Lower lobe of right lung (tissue), 2 donors: ENCODE results near the gene S100A3. TPM values are rescaled to one million over a fixed set of nuclear protein-coding genes. Genes with fewer than 3 reads are reported as not detected.
A peak's percentile ranks its signal among the peaks of the same experiment; 100 is the strongest.

Experiments
- ATAC-seq, 2 donors: fragments of 200-7000 bp; cut with Tn5 transposase; one replicate each; pipeline ENCODE4 v1.9.1; 2020 to 2022; ENCODE audit warnings: mild to moderate bottlenecking in 2 of 2, moderate library complexity in 2 of 2
- DNase-seq: peaks from one replicate; pipeline ENCODE4 v3.0.0-alpha.2; 2020
- H3K27ac ChIP-seq: fragments of 200-600 bp; one replicate; pipeline ENCODE4 v1.8.0; 2022
- H3K27me3 ChIP-seq: fragments of 200-600 bp; one replicate; pipeline ENCODE4 v1.8.0; 2022; ENCODE audit warnings: low read depth
- H3K36me3 ChIP-seq: fragments of 200-600 bp; one replicate; pipeline ENCODE4 v1.8.0; 2022; ENCODE audit warnings: mild to moderate bottlenecking
- H3K4me1 ChIP-seq: fragments of 200-600 bp; one replicate; pipeline ENCODE4 v1.8.0; 2022
- H3K4me3 ChIP-seq: fragments of 200-600 bp; one replicate; pipeline ENCODE4 v1.8.0; 2022; ENCODE audit warnings: mild to moderate bottlenecking
- H3K9me3 ChIP-seq: fragments of 200-600 bp; one replicate; pipeline ENCODE4 v1.8.0; 2022
- intact Hi-C: fragments of 100-400 bp; cut with DNase I; formaldehyde crosslinking; loops from one replicate; pipeline ENCODE4 v1.11.0; 2022
- total RNA-seq: library from RNA; stranded (reverse); fragmentation: NEBNext Ultra II Directional; extraction: Animal tissue kit (Norgen Biotek cat#: 25700); gene quantifications from one replicate; pipeline ENCODE4 v1.2.1, GENCODE V29; 2021
- TF ChIP-seq, protein P1 (sequence below): fragments of 200-600 bp; IDR thresholded peaks from one replicate; pipeline ENCODE4 v1.8.0; 2022; ENCODE audit warnings: antibody characterized with exemption, mild to moderate bottlenecking
- donor health status: DM: no; HTN: yes; CAD: no; lungs with severe emphysema.

Gene S100A3
- total RNA-seq, 1 donor from 2014 or later, result 4.5 TPM

- H3K9me3 ChIP-seq, result no peaks in the 10 kb centered on the region
- ATAC-seq (no peak), DNase-seq (no peak)
- H3K27ac ChIP-seq, result peak overlapping the region; percentile 63
- H3K27me3 ChIP-seq, result no peaks in the 10 kb centered on the region
- TF ChIP-seq, protein P1, sequence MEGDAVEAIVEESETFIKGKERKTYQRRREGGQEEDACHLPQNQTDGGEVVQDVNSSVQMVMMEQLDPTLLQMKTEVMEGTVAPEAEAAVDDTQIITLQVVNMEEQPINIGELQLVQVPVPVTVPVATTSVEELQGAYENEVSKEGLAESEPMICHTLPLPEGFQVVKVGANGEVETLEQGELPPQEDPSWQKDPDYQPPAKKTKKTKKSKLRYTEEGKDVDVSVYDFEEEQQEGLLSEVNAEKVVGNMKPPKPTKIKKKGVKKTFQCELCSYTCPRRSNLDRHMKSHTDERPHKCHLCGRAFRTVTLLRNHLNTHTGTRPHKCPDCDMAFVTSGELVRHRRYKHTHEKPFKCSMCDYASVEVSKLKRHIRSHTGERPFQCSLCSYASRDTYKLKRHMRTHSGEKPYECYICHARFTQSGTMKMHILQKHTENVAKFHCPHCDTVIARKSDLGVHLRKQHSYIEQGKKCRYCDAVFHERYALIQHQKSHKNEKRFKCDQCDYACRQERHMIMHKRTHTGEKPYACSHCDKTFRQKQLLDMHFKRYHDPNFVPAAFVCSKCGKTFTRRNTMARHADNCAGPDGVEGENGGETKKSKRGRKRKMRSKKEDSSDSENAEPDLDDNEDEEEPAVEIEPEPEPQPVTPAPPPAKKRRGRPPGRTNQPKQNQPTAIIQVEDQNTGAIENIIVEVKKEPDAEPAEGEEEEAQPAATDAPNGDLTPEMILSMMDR, result no peak
- peaks cover 79% of the 10 kb centered on the region for H3K4me1 ChIP-seq
- H3K36me3 ChIP-seq, result no peaks in the 10 kb centered on the region
- intact Hi-C loops, result no loop called here
- H3K4me3 ChIP-seq, result no peak overlapping the region
Observed at GRCh38 chr1:153549741-153550397, 811 bp upstream of the S100A3 start.

- DNase-seq, result no peak
- intact Hi-C loops, result no loop called here
Observed at GRCh38 chr1:153547560-153548551, 1.2 kb downstream of the S100A3 start.

DNA sequence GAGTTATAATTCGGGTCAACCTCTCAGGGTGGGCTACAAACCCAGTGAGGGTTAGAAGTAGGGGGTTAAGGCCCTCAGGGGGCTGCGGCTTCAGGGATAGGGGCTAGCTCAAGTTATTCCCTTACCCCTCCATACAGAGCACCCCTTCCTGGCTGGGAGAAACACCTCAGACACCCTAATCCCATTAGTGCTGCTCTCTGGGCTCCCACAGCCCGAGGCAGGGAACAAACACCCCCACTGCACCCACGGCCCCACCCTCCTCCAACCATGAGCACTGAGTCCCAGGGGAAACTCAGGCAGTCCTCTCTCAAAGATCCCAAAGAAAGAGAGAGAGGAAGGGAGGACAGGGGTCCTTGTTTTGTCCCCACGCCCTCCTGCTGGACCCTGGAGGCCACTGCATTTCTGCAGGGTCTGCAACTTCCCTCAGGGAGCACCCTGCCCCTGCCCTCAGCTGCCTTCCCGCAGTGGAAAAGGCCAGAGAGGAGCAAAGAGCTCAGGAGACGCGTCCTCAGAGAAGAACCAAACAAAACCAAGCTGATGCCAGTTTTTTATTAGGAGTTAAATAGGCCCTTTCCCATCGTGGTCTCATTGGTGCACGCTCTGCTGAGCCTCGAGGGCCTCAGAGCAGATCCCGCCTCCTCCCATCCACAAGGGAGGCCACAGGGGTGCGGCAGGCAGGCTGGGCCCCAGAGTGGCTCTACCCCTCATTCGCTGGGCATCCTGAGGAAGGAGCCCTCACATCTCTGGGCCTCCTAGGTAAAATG lies 2.1 kb downstream of the S100A3 start:
- TF ChIP-seq, protein P1, result no peak
- no peak overlapping the region for H3K4me3 ChIP-seq
- no peak for DNase-seq
- no peaks in the 10 kb centered on the region for H3K27me3 ChIP-seq
- H3K36me3 ChIP-seq, result peaks cover 16% of the 10 kb centered on the region
- intact Hi-C loops, result no loop called here
- H3K9me3 ChIP-seq, result no peaks in the 10 kb centered on the region
- peaks cover 85% of the 10 kb centered on the region for H3K4me1 ChIP-seq
- no peak for ATAC-seq
- H3K27ac ChIP-seq, result peak overlapping the region; percentile 90

More at GRCh38 chr1:153547560-153548551, 1.2 kb downstream of the S100A3 start:
- Histone ChIP-seq H3K9me3 (no peaks in the 10 kb centered on the region), H3K4me1 (peaks cover 79% of the 10 kb centered on the region), H3K27me3 (no peaks in the 10 kb centered on the region), H3K36me3 (peaks cover 16% of the 10 kb centered on the region), H3K4me3 (no peak overlapping the region), H3K27ac (no peak overlapping the region)
- no peak for ATAC-seq
- TF ChIP-seq, protein P1, result no peak

DNA sequence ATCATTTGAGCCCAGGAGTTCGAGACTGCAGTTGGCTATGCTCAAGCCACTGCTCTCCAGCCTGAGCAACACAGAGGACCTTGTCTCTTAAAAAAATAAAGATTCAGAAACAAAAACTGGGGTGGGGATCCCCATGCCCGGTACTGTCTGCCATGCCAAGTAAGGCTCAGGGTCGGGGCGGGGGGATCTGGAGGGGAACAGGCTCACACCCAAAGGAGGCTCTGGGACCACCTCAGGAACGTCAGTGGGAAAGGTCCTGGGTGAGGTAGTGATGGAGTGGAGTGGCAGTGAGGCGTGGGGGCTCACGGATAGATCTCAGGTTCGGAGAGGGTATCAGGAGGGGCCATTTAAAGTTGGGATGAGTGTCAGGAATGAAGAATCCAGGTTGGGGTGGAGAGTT lies 2.7 kb downstream of the S100A3 start:
- ATAC-seq (no peak), DNase-seq (no peak)
- Histone ChIP-seq H3K36me3 (peaks cover 16% of the 10 kb centered on the region), H3K9me3 (no peaks in the 10 kb centered on the region), H3K4me1 (peaks cover 91% of the 10 kb centered on the region), H3K27ac (peak overlapping the region; percentile 90), H3K27me3 (no peaks in the 10 kb centered on the region), H3K4me3 (peak overlapping the region; percentile 68)
- intact Hi-C loops, result no loop called here
- TF ChIP-seq, protein P1, result no peak
